HG02885 (cell line): ENCODE data around the gene SLC6A3.

Experiments
- ATAC-seq: cut with Tn5 transposase; IDR thresholded peaks from one replicate; pipeline ENCODE4 v1.9.1; 2021; ENCODE audit warnings: mild to moderate bottlenecking; ENCODE audit not compliant: unreplicated experiment, poor library complexity

The SLC6A3 gene

GRCh38 chr5:1443171-1443570 lies 2.1 kb downstream of the SLC6A3 start:
- no peak for ATAC-seq

- no peak for ATAC-seq
Observed at GRCh38 chr5:1442222-1443145, 2.8 kb downstream of the SLC6A3 start.

- no peak for ATAC-seq
Observed at GRCh38 chr5:1441166-1441865, 3.9 kb downstream of the SLC6A3 start.

- ATAC-seq, result no peak
Observed at GRCh38 chr5:1440098-1440493, 5.1 kb downstream of the SLC6A3 start.

GRCh38 chr5:1439388-1440097 lies 5.7 kb downstream of the SLC6A3 start:
- no peak for ATAC-seq

- ATAC-seq, result no peak
Observed at GRCh38 chr5:1438871-1439270, 6.4 kb downstream of the SLC6A3 start.

GRCh38 chr5:1437876-1438559 lies 7.2 kb downstream of the SLC6A3 start:
- ATAC-seq, result no peak

GRCh38 chr5:1437226-1437829 lies 7.9 kb downstream of the SLC6A3 start:
- no peak for ATAC-seq

GRCh38 chr5:1436681-1437080 lies 8.6 kb downstream of the SLC6A3 start:
- ATAC-seq, result no peak

GRCh38 chr5:1436036-1436435 lies 9.2 kb downstream of the SLC6A3 start:
- ATAC-seq, result no peak

GRCh38 chr5:1435369-1435768 lies 9.9 kb downstream of the SLC6A3 start:
- ATAC-seq, result no peak

- ATAC-seq, result no peak
Observed at GRCh38 chr5:1432296-1432695, 12.9 kb downstream of the SLC6A3 start.

GRCh38 chr5:1431896-1432295 lies 13.3 kb downstream of the SLC6A3 start:
- ATAC-seq, result no peak

- no peak for ATAC-seq
Observed at GRCh38 chr5:1431021-1431811, 14.0 kb downstream of the SLC6A3 start.

GRCh38 chr5:1430121-1430795 lies 15.0 kb downstream of the SLC6A3 start:
- no peak for ATAC-seq

GRCh38 chr5:1429496-1429895 lies 15.7 kb downstream of the SLC6A3 start:
- no peak for ATAC-seq

- no peak for ATAC-seq
Observed at GRCh38 chr5:1429066-1429465, 16.2 kb downstream of the SLC6A3 start.

GRCh38 chr5:1428107-1428506 lies 17.1 kb downstream of the SLC6A3 start:
- ATAC-seq, result no peak

GRCh38 chr5:1424716-1425115 lies 20.5 kb downstream of the SLC6A3 start:
- no peak for ATAC-seq
